Mesothelial cell of epicardium (in vitro differentiated cells): ENCODE data around the gene STK16. TPM values are rescaled to one million over a fixed set of nuclear protein-coding genes. Genes with fewer than 3 reads are reported as not detected.
"Not testable (repeated sequence)": the region's sequence is repeated elsewhere in the genome, so short reads cannot be mapped to it uniquely, and the experiment has no call there.

Experiments used
- DNase-seq, 2 experiments: peaks; one replicate each; pipeline ENCODE4 v3.0.0; 2021; ENCODE audit warnings: low spot score in 2 of 2; ENCODE audit not compliant: unreplicated experiment in 2 of 2
- H3K27ac Mint-ChIP-seq: 2 replicates; pipeline ENCODE4 v1.8.0; 2021; ENCODE audit warnings: mixed read lengths
- H3K27me3 Mint-ChIP-seq: 2 replicates; pipeline ENCODE4 v1.8.0; 2021; ENCODE audit warnings: low read depth, mixed read lengths
- H3K36me3 Mint-ChIP-seq: 2 replicates; pipeline ENCODE4 v1.8.0; 2021; ENCODE audit warnings: mixed read lengths
- H3K4me1 Mint-ChIP-seq: 2 replicates; pipeline ENCODE4 v1.8.0; 2021; ENCODE audit warnings: mixed read lengths
- H3K4me3 Mint-ChIP-seq: 2 replicates; pipeline ENCODE4 v1.8.0; 2021; ENCODE audit warnings: mild to moderate bottlenecking, moderate library complexity, mixed read lengths
- H3K9me3 Mint-ChIP-seq: 2 replicates; pipeline ENCODE4 v1.8.0; 2021; ENCODE audit warnings: mixed read lengths
- CTCF ChIP-seq: fragments of 200-600 bp; sonication (generic); IDR thresholded peaks from one replicate; pipeline ENCODE4 v1.5.0; 2021; ENCODE audit warnings: antibody characterized with exemption; ENCODE audit not compliant: unreplicated experiment
- total RNA-seq: library from RNA; stranded (reverse); gene quantifications from 3 replicates; pipeline ENCODE4 v1.2.1, GENCODE V29; 2021

The STK16 gene
- total RNA-seq, 1 donor from 2014 or later, result 31.2 TPM

GRCh38 chr2:219253753-219254589 lies 8.7 kb downstream of the STK16 start, which contains the start of gene TUBA4A:
TSS of gene TUBA4A (minus strand) at chr2:219253918. CDS start at chr2:219253858, 60 bp downstream.
- no peaks in the 10 kb centered on the region for H3K9me3 Mint-ChIP-seq
- peaks cover 75% of the 10 kb centered on the region for H3K27me3 Mint-ChIP-seq

GRCh38 chr2:219254590-219255201 lies 9.4 kb downstream of the STK16 start:
- DNase-seq, result no peak
- Mint-ChIP-seq H3K4me1 (peaks cover 17% of the 10 kb centered on the region), H3K9me3 (no peaks in the 10 kb centered on the region), H3K27me3 (peaks cover 80% of the 10 kb centered on the region), H3K36me3 (no peaks in the 10 kb centered on the region), H3K27ac (no peak overlapping the region), H3K4me3 (peak overlapping the region; percentile 50)
- TF ChIP-seq CTCF, result no peak

More at GRCh38 chr2:219253753-219254589, 8.7 kb downstream of the STK16 start, which contains the start of gene TUBA4A:
- no peak for TF ChIP-seq CTCF
- Mint-ChIP-seq H3K27ac (no peak within 1 kb of the TSS), H3K4me3 (peak within 1 kb of the TSS; percentile 57), H3K4me1 (peaks cover 25% of the 10 kb centered on the region), H3K36me3 (no peaks in the 10 kb centered on the region)
- DNase-seq, result peak in 1 of 2 experiments; percentile 58

GRCh38 chr2:219258942-219259341 lies 13.7 kb downstream of the STK16 start:
- not testable (repeated sequence) for H3K4me1 Mint-ChIP-seq, H3K4me3 Mint-ChIP-seq, DNase-seq, H3K9me3 Mint-ChIP-seq, H3K36me3 Mint-ChIP-seq, H3K27ac Mint-ChIP-seq
- peaks cover 72% of the 10 kb centered on the region for H3K27me3 Mint-ChIP-seq

GRCh38 chr2:219261024-219261855 lies 16.0 kb downstream of the STK16 start:
- Mint-ChIP-seq H3K36me3 (no peaks in the 10 kb centered on the region), H3K27me3 (peaks cover 51% of the 10 kb centered on the region), H3K27ac (no peak overlapping the region), H3K4me1 (no peaks in the 10 kb centered on the region), H3K4me3 (no peak overlapping the region), H3K9me3 (no peaks in the 10 kb centered on the region)
- TF ChIP-seq CTCF, result no peak
- no peak for DNase-seq

- peaks cover 26% of the 10 kb centered on the region for H3K27me3 Mint-ChIP-seq
- no peaks in the 10 kb centered on the region for H3K36me3 Mint-ChIP-seq
- no peak for TF ChIP-seq CTCF
- H3K9me3 Mint-ChIP-seq, result no peaks in the 10 kb centered on the region
- H3K27ac Mint-ChIP-seq, result no peak overlapping the region
- H3K4me3 Mint-ChIP-seq, result no peak overlapping the region
- peaks cover 6% of the 10 kb centered on the region for H3K4me1 Mint-ChIP-seq
- DNase-seq, result no peak
These were observed 21.0 kb downstream of the STK16 start for GRCh38 chr2:219266232-219266631.
